ACC112 (cell line): Measurements from ENCODE around the gene SMIM43.
"Not testable (repeated sequence)": the region's sequence is repeated elsewhere in the genome, so short reads cannot be mapped to it uniquely, and the experiment has no call there.

Experiments
- H2AFZ ChIP-seq: fragments of 200-600 bp; sonication (generic); one replicate; pipeline ENCODE4 v1.6.0; 2017; ENCODE audit warnings: antibody characterized with exemption, low read length; ENCODE audit not compliant: unreplicated experiment
- H3K27ac ChIP-seq: fragments of 200-600 bp; sonication (generic); 2 replicates; pipeline ENCODE4 v1.5.1; 2014; ENCODE audit warnings: low read depth, mild to moderate bottlenecking, antibody characterized with exemption, low read length, moderate library complexity
- H3K27me3 ChIP-seq: fragments of 200-600 bp; sonication (generic); 2 replicates; pipeline ENCODE4 v1.6.1; 2014; ENCODE audit warnings: mild to moderate bottlenecking, antibody characterized with exemption, low read length, moderate library complexity, mixed read lengths; ENCODE audit not compliant: insufficient read depth
- H3K36me3 ChIP-seq: fragments of 200-600 bp; sonication (generic); 2 replicates; pipeline ENCODE4 v1.6.1; 2016; ENCODE audit warnings: mild to moderate bottlenecking, antibody characterized with exemption, low read length, moderate library complexity, mixed read lengths; ENCODE audit not compliant: insufficient read depth
- H3K4me1 ChIP-seq: fragments of 200-600 bp; sonication (generic); one replicate; pipeline ENCODE4 v1.6.1; 2016; ENCODE audit warnings: low read length, mixed read lengths; ENCODE audit not compliant: insufficient read depth, unreplicated experiment, control insufficient read depth
- H3K4me3 ChIP-seq: fragments of 200-600 bp; sonication (generic); 2 replicates; pipeline ENCODE4 v1.5.1; 2014; ENCODE audit warnings: mild to moderate bottlenecking, low read depth, low read length
- H3K79me2 ChIP-seq: fragments of 200-600 bp; sonication (generic); one replicate; pipeline ENCODE4 v1.6.0; 2016; ENCODE audit warnings: low read length; ENCODE audit not compliant: control insufficient read depth, unreplicated experiment, insufficient read depth

The SMIM43 gene

GRCh38 chr4:121737846-121738554 lies 27.0 kb downstream of the SMIM43 start:
- H3K27ac ChIP-seq, result no peak overlapping the region
- H3K36me3 ChIP-seq, result no peaks in the 10 kb centered on the region
- H2AFZ ChIP-seq, result no peak overlapping the region
- H3K4me3 ChIP-seq, result no peak overlapping the region
- no peaks in the 10 kb centered on the region for H3K27me3 ChIP-seq
- no peaks in the 10 kb centered on the region for H3K4me1 ChIP-seq
- H3K79me2 ChIP-seq, result no peaks in the 10 kb centered on the region

- no peak overlapping the region for H3K27ac ChIP-seq
- H3K4me1 ChIP-seq, result no peaks in the 10 kb centered on the region
- no peak overlapping the region for H2AFZ ChIP-seq
Observed at GRCh38 chr4:121736735-121737351, 28.1 kb downstream of the SMIM43 start.

GRCh38 chr4:121734571-121734970 lies 30.4 kb downstream of the SMIM43 start:
- Histone ChIP-seq H3K4me3 (no peak overlapping the region), H3K79me2 (no peaks in the 10 kb centered on the region), H3K36me3 (no peaks in the 10 kb centered on the region), H3K4me1 (no peaks in the 10 kb centered on the region), H3K27me3 (no peaks in the 10 kb centered on the region), H2AFZ (peak overlapping the region; percentile 52), H3K27ac (no peak overlapping the region)

More at GRCh38 chr4:121736735-121737351, 28.1 kb downstream of the SMIM43 start:
- Histone ChIP-seq H3K4me3 (no peak overlapping the region), H3K27me3 (no peaks in the 10 kb centered on the region), H3K79me2 (no peaks in the 10 kb centered on the region), H3K36me3 (no peaks in the 10 kb centered on the region)

GRCh38 chr4:121733942-121734341 lies 31.0 kb downstream of the SMIM43 start:
- H3K79me2 ChIP-seq, result no peaks in the 10 kb centered on the region
- H2AFZ ChIP-seq, result no peak overlapping the region
- H3K4me3 ChIP-seq, result no peak overlapping the region
- no peak overlapping the region for H3K27ac ChIP-seq
- H3K27me3 ChIP-seq, result no peaks in the 10 kb centered on the region
- peaks cover 4% of the 10 kb centered on the region for H3K4me1 ChIP-seq
- H3K36me3 ChIP-seq, result no peaks in the 10 kb centered on the region

- H3K79me2 ChIP-seq, H3K27ac ChIP-seq, H3K4me3 ChIP-seq, H3K36me3 ChIP-seq, H3K27me3 ChIP-seq, H2AFZ ChIP-seq: not testable (repeated sequence)
- H3K4me1 ChIP-seq, result peaks cover 27% of the 10 kb centered on the region
Observed at GRCh38 chr4:121729753-121730152, 35.2 kb downstream of the SMIM43 start.

GRCh38 chr4:121728798-121729226 lies 36.2 kb downstream of the SMIM43 start:
- H3K4me1 ChIP-seq, result peaks cover 27% of the 10 kb centered on the region
- no peaks in the 10 kb centered on the region for H3K27me3 ChIP-seq
- H3K4me3 ChIP-seq, result peak overlapping the region; percentile 24; the same call in 1 of the 2 replicates
- H3K36me3 ChIP-seq, result no peaks in the 10 kb centered on the region
- H2AFZ ChIP-seq, result no peak overlapping the region
- H3K79me2 ChIP-seq, result no peaks in the 10 kb centered on the region
- H3K27ac ChIP-seq, result peak overlapping the region; percentile 99

GRCh38 chr4:121728066-121728465 lies 36.9 kb downstream of the SMIM43 start:
- H3K4me1 ChIP-seq, result peaks cover 27% of the 10 kb centered on the region
- no peaks in the 10 kb centered on the region for H3K79me2 ChIP-seq
- H3K27me3 ChIP-seq, result no peaks in the 10 kb centered on the region
- H2AFZ ChIP-seq, result no peak overlapping the region
- H3K27ac ChIP-seq, result peak overlapping the region; percentile 99
- H3K36me3 ChIP-seq, result no peaks in the 10 kb centered on the region
- H3K4me3 ChIP-seq, result no peak overlapping the region

- Histone ChIP-seq H3K36me3 (no peaks in the 10 kb centered on the region), H3K27ac (peak overlapping the region; percentile 99), H3K4me1 (peaks cover 27% of the 10 kb centered on the region), H3K79me2 (no peaks in the 10 kb centered on the region), H3K4me3 (no peak overlapping the region), H2AFZ (peak overlapping the region; percentile 81), H3K27me3 (no peaks in the 10 kb centered on the region)
Observed at GRCh38 chr4:121726642-121727268, 38.2 kb downstream of the SMIM43 start.

- H3K79me2 ChIP-seq, result no peaks in the 10 kb centered on the region
- H2AFZ ChIP-seq, result no peak overlapping the region
- H3K27ac ChIP-seq, result no peak overlapping the region
- peaks cover 27% of the 10 kb centered on the region for H3K4me1 ChIP-seq
- no peaks in the 10 kb centered on the region for H3K27me3 ChIP-seq
- no peaks in the 10 kb centered on the region for H3K36me3 ChIP-seq
- no peak overlapping the region for H3K4me3 ChIP-seq
Observed at GRCh38 chr4:121724671-121725070, 40.3 kb downstream of the SMIM43 start.

GRCh38 chr4:121721700-121722099 lies 43.3 kb downstream of the SMIM43 start:
- Histone ChIP-seq H3K27me3 (no peaks in the 10 kb centered on the region), H3K27ac (no peak overlapping the region)

GRCh38 chr4:121720109-121720508 lies 44.9 kb downstream of the SMIM43 start:
- no peak overlapping the region for H3K4me3 ChIP-seq
- peaks cover 9% of the 10 kb centered on the region for H3K4me1 ChIP-seq
- no peak overlapping the region for H2AFZ ChIP-seq
- no peaks in the 10 kb centered on the region for H3K27me3 ChIP-seq
- no peaks in the 10 kb centered on the region for H3K36me3 ChIP-seq
- no peak overlapping the region for H3K27ac ChIP-seq
- H3K79me2 ChIP-seq, result no peaks in the 10 kb centered on the region

More at GRCh38 chr4:121721700-121722099, 43.3 kb downstream of the SMIM43 start:
- H3K4me1 ChIP-seq, result peaks cover 12% of the 10 kb centered on the region
- H3K79me2 ChIP-seq, result no peaks in the 10 kb centered on the region
- H3K36me3 ChIP-seq, result no peaks in the 10 kb centered on the region
- no peak overlapping the region for H2AFZ ChIP-seq
- H3K4me3 ChIP-seq, result no peak overlapping the region
